HG02610 (cell line): ENCODE data around the gene PLCB4.

ENCODE experiments used
- ATAC-seq: cut with Tn5 transposase; IDR thresholded peaks from one replicate; pipeline ENCODE4 v1.9.1; 2021; ENCODE audit warnings: mild to moderate bottlenecking, moderate library complexity; ENCODE audit not compliant: unreplicated experiment

The PLCB4 gene

GRCh38 chr20:9256393-9256792, 187.5 kb downstream of the PLCB4 start:
- no peak for ATAC-seq

DNA sequence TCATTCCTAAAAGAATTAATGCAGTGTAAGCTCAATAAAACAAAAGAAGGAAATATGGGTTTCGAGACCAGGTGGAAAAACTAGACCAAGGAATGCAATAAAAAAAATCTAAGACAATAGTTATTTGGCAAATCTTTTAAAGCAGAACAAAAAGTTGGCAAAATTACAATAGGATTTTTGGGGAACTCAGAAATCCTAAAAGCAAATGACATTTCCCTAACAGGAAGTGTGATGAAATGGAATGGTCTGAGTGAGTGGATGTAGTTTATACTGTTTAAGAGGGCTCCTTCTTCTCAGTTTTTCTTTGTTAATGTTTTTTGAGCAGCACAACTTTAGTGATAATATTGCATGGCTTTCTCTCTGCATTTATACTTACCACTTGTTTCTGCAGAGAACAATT, 190.0 kb downstream of the PLCB4 start:
- ATAC-seq: no peak

DNA sequence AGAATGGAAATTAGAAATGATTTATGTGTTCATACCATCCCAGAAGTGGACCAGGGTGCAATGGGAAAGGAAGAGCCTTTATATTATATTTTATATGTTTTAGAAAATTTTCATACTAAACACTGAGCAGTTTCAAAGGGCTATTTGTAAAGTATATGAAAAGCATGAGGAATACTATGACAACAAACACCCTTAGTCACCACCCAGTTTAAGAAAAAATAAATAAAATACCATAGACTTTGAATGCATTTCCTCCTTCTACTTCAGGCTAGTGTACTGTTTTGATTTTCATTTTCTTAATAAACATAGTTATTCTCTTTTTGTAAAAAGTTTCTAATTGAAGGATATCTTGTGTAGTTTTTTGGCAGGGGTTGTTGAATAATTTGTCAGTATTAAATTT, 191.1 kb downstream of the PLCB4 start:
- no peak for ATAC-seq

DNA sequence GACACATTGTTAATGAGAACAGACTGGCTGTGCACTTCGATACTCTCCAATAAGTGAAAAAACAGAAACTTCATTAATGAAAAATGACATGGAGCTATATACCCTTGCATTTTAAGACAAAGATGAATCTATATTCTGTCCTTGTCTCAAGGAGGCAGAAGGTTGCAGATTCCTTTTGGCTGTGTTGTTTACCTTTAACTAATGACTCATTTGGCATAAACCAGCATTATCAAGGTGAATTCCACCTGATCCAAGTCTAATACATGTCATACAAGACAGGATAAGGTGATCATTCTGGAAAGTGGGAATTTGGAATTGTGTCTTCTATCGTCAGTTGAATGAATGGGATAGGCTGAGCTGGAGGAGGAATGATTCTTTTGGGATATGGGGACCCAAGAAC, 192.9 kb downstream of the PLCB4 start:
- no peak for ATAC-seq

GRCh38 chr20:9262653-9263194, 193.8 kb downstream of the PLCB4 start:
- ATAC-seq: no peak

DNA sequence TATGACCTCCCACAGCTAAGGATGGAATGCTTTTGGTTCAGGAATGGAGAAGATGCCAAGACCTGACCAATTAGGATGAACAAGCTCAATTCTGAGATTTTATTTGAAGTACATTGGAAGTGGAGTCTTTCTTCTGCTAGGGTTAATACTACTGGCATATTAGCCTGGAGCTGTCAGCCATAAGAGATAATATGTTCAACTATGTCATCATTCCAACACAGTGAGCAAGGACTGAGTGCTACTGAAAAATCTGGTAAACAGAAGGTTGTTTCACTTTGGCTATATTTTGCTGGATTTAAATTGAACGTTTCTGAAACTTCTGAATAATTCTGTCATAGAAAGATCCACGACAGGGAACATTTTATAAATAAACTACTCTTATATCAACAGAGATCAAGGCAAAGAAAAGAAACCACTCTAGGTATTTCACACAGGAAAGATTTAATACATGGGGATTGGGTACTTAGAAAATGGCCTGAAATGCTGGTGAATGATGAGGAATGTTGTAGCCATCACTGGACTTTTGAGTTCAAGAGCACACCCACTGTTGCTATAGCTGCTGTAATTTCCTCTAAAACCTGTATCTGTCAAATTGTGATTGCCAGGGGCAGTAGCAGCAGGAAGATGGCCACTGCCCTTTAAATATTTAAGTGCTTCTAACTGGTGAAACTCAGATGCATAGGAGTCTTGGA, 200.5 kb downstream of the PLCB4 start:
- ATAC-seq: no peak

- ATAC-seq: no peak
Measured at GRCh38 chr20:9270831-9271230, 201.9 kb downstream of the PLCB4 start.

- ATAC-seq: no peak
Measured at GRCh38 chr20:9276966-9277468, 208.1 kb downstream of the PLCB4 start.

DNA sequence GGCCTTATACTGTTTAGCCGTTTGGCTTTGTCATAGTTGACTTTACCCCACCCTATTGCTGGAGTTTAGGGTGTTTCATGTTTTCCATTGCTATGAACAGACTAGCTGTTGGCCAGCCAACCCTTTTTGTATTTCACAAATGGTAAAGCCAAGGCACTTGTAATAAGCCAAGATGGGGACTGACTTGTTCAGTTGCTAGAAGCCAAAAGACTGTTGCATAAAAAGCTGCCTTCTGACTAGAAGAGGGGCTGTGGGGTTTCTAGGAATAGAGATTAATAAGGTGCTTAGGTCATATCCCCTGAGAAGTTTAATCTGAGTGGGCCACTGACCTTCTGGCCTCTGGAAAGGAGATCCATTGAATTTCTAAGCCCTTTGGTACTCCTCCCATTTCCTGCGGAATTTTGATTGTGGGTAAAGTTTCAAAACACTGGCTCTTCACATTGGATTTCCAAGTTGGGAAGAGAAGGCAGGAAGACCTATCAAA, 211.1 kb downstream of the PLCB4 start:
- no peak for ATAC-seq

GRCh38 chr20:9280666-9281065, 211.8 kb downstream of the PLCB4 start:
- ATAC-seq: no peak

DNA sequence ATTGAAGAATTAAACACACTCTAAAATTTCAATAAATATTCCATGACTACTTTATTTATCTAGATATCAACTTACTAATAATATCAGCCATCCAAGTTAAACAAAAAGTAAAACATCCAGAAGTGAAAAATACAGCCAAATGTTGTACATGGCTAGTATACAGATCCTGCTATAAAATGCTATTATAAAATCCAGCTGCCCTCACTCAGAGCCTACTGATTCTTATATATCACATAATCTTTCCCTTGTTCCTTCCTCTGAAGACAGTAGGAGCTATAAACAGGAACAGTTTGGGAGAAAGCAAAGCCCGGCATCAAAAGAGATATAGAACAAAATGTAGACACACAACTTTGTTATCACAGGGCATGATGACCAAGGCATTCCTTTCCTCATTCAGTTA, 212.9 kb downstream of the PLCB4 start:
- ATAC-seq: no peak

DNA sequence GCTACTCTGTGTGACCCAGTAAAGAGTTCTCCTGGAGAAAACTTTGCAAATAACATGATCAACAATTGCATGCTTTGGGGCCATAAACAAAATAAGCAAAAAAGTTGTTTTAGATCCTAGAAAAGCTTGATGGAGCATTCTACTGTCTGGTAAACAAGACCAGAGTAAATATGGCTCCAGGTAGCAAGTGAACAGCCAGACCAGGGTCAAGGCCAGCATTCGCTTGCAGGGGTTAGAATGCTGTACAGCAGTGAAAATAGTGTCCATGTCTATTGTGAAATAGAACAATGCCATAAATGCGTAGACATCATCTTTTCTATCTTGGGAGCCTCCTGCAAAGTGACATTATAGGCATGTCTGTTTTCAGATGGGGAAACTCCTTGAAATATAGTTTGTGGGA, 216.7 kb downstream of the PLCB4 start:
- ATAC-seq: no peak

GRCh38 chr20:9286501-9287461, 217.9 kb downstream of the PLCB4 start:
- no peak for ATAC-seq

- ATAC-seq: no peak
Measured at GRCh38 chr20:9287826-9288225, 218.9 kb downstream of the PLCB4 start.

- no peak for ATAC-seq
Measured at GRCh38 chr20:9290331-9290730, 221.4 kb downstream of the PLCB4 start.

GRCh38 chr20:9293145-9293544, 224.3 kb downstream of the PLCB4 start:
- ATAC-seq: no peak

GRCh38 chr20:9294041-9294440, 225.2 kb downstream of the PLCB4 start:
- ATAC-seq: no peak

DNA sequence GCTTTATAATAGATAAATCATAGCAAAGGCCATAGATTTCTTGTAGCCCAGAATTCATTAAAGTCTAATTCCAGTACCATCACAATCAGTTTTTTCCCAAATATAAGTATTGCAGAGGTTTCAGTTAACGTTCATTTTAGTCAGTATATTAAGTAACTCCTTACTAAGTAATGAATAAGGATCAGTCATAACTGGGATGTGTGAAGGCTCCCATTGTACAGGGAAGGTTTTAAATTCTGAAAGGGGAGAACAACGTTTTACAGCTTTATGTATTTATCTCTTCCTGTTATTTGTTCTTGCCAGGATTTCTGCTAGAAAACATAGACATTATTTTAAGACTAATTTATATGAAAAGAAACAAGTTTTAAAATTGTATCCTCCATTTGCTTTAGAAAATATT, 230.0 kb downstream of the PLCB4 start:
- no peak for ATAC-seq

GRCh38 chr20:9300080-9300479, 231.2 kb downstream of the PLCB4 start:
- no peak for ATAC-seq

DNA sequence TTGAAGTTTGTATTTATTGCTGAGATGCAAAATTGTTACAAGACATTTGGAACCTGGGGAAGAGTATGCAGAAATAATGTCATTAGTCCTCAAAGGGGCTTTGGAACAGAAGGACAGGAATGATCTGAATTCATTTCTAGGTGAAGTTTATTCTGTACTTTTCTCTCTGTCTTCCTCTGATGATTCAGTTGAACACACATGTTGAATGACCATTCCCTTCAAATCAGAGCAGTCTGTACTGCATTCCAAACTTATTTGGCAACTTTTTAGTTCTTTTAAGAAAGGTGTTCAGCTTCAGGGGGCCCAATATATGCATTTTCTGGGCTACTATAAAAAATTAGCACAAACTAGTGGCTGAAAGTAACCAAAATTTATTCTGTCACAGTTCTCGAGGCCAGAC, 231.6 kb downstream of the PLCB4 start:
- ATAC-seq: no peak
